Measurements from ENCODE around the gene TMEM163.

Gene TMEM163

DNA sequence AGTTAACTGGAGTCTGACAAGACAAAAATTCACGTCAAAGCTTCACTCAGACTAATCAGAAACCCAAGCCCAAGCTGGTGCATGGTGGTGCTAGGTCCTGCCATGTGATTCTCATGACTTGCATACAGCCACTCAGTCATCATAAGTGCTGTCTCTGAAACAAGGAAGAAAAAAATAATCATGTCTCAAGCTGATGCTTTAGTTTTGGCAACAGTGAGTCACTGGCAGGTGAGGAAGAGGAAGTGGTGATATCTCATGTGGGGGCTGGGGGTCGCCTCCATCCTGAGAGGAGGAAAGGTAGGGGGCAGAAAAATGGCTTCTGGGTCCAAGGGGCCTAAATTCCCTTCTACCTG, 136.3 kb downstream of the TMEM163 start:
- no peaks in the 10 kb centered on the region for H3K36me3 ChIP-seq (ENCODE audit: control insufficient read depth in 2 of 2, insufficient read depth in 2 of 2, low read length in 2 of 2)
- H3K9ac ChIP-seq (ENCODE audit: low read length in 2 of 2) = no peak overlapping the region
- no peaks in the 10 kb centered on the region for H3K27me3 ChIP-seq (ENCODE audit: control insufficient read depth in 1 of 2, insufficient read depth in 2 of 2, low read length in 2 of 2)
- H3K27ac ChIP-seq (ENCODE audit: low read length) = no peak overlapping the region
- no peaks in the 10 kb centered on the region for H3K4me1 ChIP-seq (ENCODE audit: control insufficient read depth, insufficient read depth, low read length)
- no peak overlapping the region for H3K4me3 ChIP-seq (ENCODE audit: low read length in 2 of 2)
- no peaks in the 10 kb centered on the region for H3K9me3 ChIP-seq (ENCODE audit: control insufficient read depth in 2 of 2, low read length in 2 of 2)

DNA sequence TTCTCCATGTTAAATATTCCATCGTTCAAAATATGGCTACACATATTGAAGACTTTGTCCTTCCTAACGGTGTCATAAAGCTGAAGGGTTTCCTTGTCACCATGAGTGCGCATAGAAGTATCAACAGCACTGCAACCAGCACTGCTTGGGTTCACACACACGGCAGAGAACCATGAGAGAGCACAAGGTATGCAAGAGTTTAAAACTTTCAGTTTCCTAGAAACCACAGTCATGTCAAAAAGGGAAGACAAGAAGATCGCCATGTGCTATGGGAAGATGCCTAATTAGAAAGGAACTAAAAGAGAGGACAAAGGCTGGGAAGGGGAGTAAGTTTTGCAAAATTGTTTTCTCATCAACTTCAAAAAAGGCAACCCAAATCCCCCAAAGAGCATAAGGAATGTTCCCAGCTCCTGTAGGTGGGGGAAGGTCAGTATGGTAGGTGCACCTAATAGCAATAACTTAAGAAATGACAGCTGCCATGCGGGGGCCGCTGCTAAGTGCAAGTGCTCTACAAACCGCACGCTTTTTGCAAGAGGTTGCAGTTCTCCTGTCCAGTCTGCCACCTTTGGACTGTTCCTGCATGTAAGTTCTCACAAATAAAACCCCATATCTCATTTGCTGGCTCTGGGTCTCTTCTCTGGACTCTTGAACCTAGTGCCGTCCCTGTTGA, 136.8 kb downstream of the TMEM163 start:
- Histone ChIP-seq H3K9ac (ENCODE audit: low read length in 2 of 2) (no peak overlapping the region), H3K27me3 (ENCODE audit: control insufficient read depth in 1 of 2, insufficient read depth in 2 of 2, low read length in 2 of 2) (no peaks in the 10 kb centered on the region), H3K4me1 (ENCODE audit: control insufficient read depth, insufficient read depth, low read length) (no peaks in the 10 kb centered on the region), H3K4me3 (ENCODE audit: low read length in 2 of 2) (no peak overlapping the region), H3K36me3 (ENCODE audit: control insufficient read depth in 2 of 2, insufficient read depth in 2 of 2, low read length in 2 of 2) (no peaks in the 10 kb centered on the region), H3K9me3 (ENCODE audit: control insufficient read depth in 2 of 2, low read length in 2 of 2) (no peaks in the 10 kb centered on the region), H3K27ac (ENCODE audit: low read length) (no peak overlapping the region)

DNA sequence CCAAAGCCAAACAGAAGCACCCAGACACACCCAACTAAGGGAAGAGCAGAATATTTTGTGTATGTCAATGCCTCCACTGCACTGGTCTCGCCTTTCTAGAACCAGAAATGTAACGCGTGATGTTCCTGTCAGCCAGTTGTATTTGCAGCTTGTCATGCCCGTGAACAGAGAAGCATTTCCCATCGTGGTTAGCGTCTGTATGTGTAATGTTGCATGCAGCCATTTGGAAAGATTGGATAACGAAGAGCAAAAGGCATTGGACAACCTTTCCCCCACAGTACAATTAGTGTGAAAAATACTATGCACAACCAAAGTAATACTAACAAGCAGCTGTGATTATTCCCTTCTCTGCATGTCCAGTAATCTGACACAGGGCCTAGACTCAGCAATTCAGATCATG, 140.5 kb downstream of the TMEM163 start:
- H3K27me3 ChIP-seq (ENCODE audit: control insufficient read depth in 1 of 2, insufficient read depth in 2 of 2, low read length in 2 of 2) = no peaks in the 10 kb centered on the region
- no peak overlapping the region for H3K27ac ChIP-seq (ENCODE audit: low read length)
- H3K4me3 ChIP-seq (ENCODE audit: low read length in 2 of 2) = no peak overlapping the region
- H3K9me3 ChIP-seq (ENCODE audit: control insufficient read depth in 2 of 2, low read length in 2 of 2) = no peaks in the 10 kb centered on the region
- no peaks in the 10 kb centered on the region for H3K4me1 ChIP-seq (ENCODE audit: control insufficient read depth, insufficient read depth, low read length)
- no peak overlapping the region for H3K9ac ChIP-seq (ENCODE audit: low read length in 2 of 2)
- H3K36me3 ChIP-seq (ENCODE audit: control insufficient read depth in 2 of 2, insufficient read depth in 2 of 2, low read length in 2 of 2) = no peaks in the 10 kb centered on the region

DNA sequence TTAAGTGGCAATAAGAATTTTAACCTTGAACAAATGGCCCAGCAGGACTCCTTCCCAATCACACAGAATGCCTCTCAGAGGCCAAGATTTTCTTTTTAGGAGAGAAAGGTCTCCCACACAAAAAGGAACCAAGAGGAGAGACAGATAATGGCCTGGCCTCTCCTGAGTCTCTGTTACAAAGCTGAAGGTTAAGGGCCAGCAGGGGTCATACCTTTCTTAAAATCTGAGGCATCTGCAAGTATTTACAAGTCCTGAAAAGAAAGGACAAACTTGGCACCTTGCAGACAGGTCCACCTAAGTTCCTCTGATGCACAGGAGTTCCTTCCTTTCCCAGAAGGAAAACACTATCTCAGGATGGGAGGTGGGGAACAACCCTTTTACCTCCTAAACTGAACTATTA, 142.3 kb downstream of the TMEM163 start:
- Histone ChIP-seq H3K36me3 (ENCODE audit: control insufficient read depth in 2 of 2, insufficient read depth in 2 of 2, low read length in 2 of 2) (no peaks in the 10 kb centered on the region), H3K27me3 (ENCODE audit: control insufficient read depth in 1 of 2, insufficient read depth in 2 of 2, low read length in 2 of 2) (no peaks in the 10 kb centered on the region), H3K9ac (ENCODE audit: low read length in 2 of 2) (no peak overlapping the region), H3K4me1 (ENCODE audit: control insufficient read depth, insufficient read depth, low read length) (no peaks in the 10 kb centered on the region), H3K9me3 (ENCODE audit: control insufficient read depth in 2 of 2, low read length in 2 of 2) (no peaks in the 10 kb centered on the region), H3K27ac (ENCODE audit: low read length) (no peak overlapping the region), H3K4me3 (ENCODE audit: low read length in 2 of 2) (no peak overlapping the region)

DNA sequence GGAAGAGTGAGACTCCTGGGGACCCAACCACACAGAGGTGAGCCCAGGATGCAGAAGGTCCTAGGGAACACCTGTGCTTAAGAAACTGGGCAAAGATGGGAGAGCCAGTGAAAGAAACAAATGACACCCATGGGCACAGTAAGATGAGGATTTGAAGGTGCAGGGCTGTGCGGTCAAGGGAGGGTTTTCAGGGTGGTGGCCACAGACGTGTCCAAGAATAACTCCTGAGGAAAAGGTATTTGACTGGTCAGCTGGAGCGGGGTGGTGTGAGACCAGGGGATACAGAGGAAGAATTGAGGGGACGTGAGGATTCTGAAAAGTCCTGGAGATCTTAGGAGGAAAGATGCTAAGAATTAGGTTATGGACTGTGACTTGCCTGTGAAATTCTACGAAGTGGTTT, 142.9 kb downstream of the TMEM163 start:
- H3K36me3 ChIP-seq (ENCODE audit: control insufficient read depth in 2 of 2, insufficient read depth in 2 of 2, low read length in 2 of 2) = no peaks in the 10 kb centered on the region

DNA sequence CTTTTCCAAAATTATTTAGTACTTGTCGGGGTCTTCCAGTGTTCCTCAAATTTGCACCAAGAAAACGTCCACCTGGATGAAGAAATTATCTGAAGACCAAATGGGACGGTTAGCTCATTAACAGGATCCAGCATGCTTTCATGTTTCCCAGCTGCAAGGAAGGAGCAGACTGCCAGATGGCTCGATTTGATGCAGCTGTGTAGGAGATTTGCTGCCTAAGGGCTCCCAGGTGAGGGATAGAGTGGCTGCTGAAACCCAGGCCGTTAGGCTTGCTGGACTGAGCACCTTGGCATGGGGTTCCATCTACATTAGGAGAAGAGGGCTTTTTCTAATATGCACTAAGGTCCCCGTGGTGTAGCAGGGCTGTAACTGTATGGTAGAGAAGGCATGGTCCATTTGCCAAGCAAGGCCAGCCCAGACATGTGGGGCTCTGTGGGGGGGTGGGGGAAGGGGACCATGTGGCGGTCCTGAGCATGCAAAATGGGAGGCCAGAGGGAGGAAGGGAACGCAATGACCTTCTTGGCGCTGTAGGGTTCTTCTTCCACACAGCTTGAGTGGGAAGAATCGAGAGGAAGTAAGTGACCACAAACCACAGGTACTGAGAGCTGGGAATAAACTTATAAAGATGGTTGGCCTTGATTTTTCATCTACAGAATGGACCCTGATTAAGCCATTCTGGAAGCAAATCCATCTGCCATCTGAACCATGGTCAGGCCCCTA, 144.0 kb downstream of the TMEM163 start:
- Histone ChIP-seq H3K4me3 (ENCODE audit: low read length in 2 of 2) (no peak overlapping the region), H3K36me3 (ENCODE audit: control insufficient read depth in 2 of 2, insufficient read depth in 2 of 2, low read length in 2 of 2) (no peaks in the 10 kb centered on the region), H3K9me3 (ENCODE audit: control insufficient read depth in 2 of 2, low read length in 2 of 2) (no peaks in the 10 kb centered on the region), H3K27ac (ENCODE audit: low read length) (no peak overlapping the region), H3K4me1 (ENCODE audit: control insufficient read depth, insufficient read depth, low read length) (no peaks in the 10 kb centered on the region), H3K9ac (ENCODE audit: low read length in 2 of 2) (no peak overlapping the region), H3K27me3 (ENCODE audit: control insufficient read depth in 1 of 2, insufficient read depth in 2 of 2, low read length in 2 of 2) (no peaks in the 10 kb centered on the region)

More for the DNA sequence above, 142.9 kb downstream of the TMEM163 start:
- no peaks in the 10 kb centered on the region for H3K4me1 ChIP-seq (ENCODE audit: control insufficient read depth, insufficient read depth, low read length)
- no peak overlapping the region for H3K27ac ChIP-seq (ENCODE audit: low read length)
- H3K9me3 ChIP-seq (ENCODE audit: control insufficient read depth in 2 of 2, low read length in 2 of 2) = no peaks in the 10 kb centered on the region
- no peak overlapping the region for H3K4me3 ChIP-seq (ENCODE audit: low read length in 2 of 2)
- H3K27me3 ChIP-seq (ENCODE audit: control insufficient read depth in 1 of 2, insufficient read depth in 2 of 2, low read length in 2 of 2) = no peaks in the 10 kb centered on the region
- no peak overlapping the region for H3K9ac ChIP-seq (ENCODE audit: low read length in 2 of 2)

DNA sequence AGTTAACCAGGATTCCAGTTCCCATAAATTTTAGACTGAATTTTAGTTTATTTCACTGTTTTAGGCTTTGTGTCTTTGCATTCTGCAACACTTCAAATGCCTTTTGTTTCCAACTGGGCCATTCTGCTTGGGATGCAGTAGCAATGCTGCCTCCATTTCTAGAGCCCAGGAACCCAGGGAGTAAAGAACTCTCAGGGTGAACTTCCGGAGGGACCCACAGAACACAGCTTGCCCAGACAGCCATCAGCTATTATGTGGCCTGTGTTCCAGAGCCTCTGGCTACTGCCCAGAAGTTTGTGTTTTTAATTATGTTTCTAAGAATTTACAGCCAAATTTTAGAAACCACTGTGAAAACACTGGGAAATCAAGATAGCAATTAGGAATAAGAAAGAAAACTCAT, 145.1 kb downstream of the TMEM163 start:
- no peak overlapping the region for H3K4me3 ChIP-seq (ENCODE audit: low read length in 2 of 2)
- no peak overlapping the region for H3K27ac ChIP-seq (ENCODE audit: low read length)
- H3K36me3 ChIP-seq (ENCODE audit: control insufficient read depth in 2 of 2, insufficient read depth in 2 of 2, low read length in 2 of 2) = no peaks in the 10 kb centered on the region
- H3K4me1 ChIP-seq (ENCODE audit: control insufficient read depth, insufficient read depth, low read length) = no peaks in the 10 kb centered on the region
- no peaks in the 10 kb centered on the region for H3K27me3 ChIP-seq (ENCODE audit: control insufficient read depth in 1 of 2, insufficient read depth in 2 of 2, low read length in 2 of 2)
- H3K9me3 ChIP-seq (ENCODE audit: control insufficient read depth in 2 of 2, low read length in 2 of 2) = no peaks in the 10 kb centered on the region
- H3K9ac ChIP-seq (ENCODE audit: low read length in 2 of 2) = no peak overlapping the region

DNA sequence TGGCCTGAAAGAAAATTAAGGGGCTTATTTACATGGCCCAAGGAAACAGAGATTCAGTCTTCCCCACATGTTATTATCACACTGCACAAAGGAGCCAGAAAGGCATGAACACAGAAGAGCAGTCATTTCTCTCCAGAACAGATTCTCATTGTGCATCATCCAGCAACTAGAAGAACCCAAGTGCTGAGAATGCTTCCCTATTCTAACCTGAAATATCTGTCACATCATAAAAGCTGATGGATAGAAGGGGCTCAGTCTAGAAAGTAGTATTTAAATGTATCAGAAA, 145.8 kb downstream of the TMEM163 start:
- H3K4me3 ChIP-seq (ENCODE audit: low read length in 2 of 2) = no peak overlapping the region
- H3K36me3 ChIP-seq (ENCODE audit: control insufficient read depth in 2 of 2, insufficient read depth in 2 of 2, low read length in 2 of 2) = no peaks in the 10 kb centered on the region
- no peaks in the 10 kb centered on the region for H3K4me1 ChIP-seq (ENCODE audit: control insufficient read depth, insufficient read depth, low read length)
- no peak overlapping the region for H3K9ac ChIP-seq (ENCODE audit: low read length in 2 of 2)
- no peaks in the 10 kb centered on the region for H3K27me3 ChIP-seq (ENCODE audit: control insufficient read depth in 1 of 2, insufficient read depth in 2 of 2, low read length in 2 of 2)
- H3K9me3 ChIP-seq (ENCODE audit: control insufficient read depth in 2 of 2, low read length in 2 of 2) = no peaks in the 10 kb centered on the region
- no peak overlapping the region for H3K27ac ChIP-seq (ENCODE audit: low read length)

DNA sequence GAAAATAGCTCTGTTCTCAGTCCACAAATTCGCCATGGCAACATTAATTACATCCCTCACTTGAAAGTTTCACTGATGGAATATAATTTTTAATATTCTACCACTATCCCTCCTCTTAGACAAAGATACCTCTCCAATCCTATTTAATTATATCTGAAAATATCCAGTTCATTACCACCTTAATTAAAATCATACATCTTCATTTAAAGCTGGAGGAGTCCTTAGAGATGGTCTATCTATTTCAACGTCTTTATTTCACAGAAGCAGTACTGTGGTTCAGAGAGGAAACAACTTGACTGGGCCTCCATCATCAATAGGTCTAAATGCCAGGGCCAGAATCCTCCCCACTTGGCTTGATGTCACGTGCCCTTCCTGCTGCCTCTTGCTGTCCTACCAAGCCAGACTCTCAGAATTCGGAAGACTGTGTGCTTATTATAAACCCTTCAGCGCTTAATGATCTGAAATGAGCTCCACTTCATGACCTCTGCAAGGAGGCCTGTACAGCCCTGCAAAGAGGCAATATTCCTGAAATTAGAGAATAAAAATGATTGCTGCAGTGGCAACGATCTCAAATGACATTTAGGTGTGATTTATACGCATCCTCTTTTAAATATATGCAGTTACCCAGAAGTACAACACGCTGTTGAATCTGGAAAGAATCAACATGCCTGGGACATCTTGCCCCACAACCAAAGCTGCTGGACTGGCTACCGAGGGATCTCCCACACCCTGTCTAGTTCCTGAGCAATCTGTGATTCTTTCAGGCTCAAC, 146.3 kb downstream of the TMEM163 start:
- Histone ChIP-seq H3K9me3 (ENCODE audit: control insufficient read depth in 2 of 2, low read length in 2 of 2) (no peaks in the 10 kb centered on the region), H3K27me3 (ENCODE audit: control insufficient read depth in 1 of 2, insufficient read depth in 2 of 2, low read length in 2 of 2) (no peaks in the 10 kb centered on the region), H3K36me3 (ENCODE audit: control insufficient read depth in 2 of 2, insufficient read depth in 2 of 2, low read length in 2 of 2) (no peaks in the 10 kb centered on the region), H3K4me3 (ENCODE audit: low read length in 2 of 2) (no peak overlapping the region), H3K9ac (ENCODE audit: low read length in 2 of 2) (no peak overlapping the region), H3K27ac (ENCODE audit: low read length) (no peak overlapping the region), H3K4me1 (ENCODE audit: control insufficient read depth, insufficient read depth, low read length) (no peaks in the 10 kb centered on the region)

DNA sequence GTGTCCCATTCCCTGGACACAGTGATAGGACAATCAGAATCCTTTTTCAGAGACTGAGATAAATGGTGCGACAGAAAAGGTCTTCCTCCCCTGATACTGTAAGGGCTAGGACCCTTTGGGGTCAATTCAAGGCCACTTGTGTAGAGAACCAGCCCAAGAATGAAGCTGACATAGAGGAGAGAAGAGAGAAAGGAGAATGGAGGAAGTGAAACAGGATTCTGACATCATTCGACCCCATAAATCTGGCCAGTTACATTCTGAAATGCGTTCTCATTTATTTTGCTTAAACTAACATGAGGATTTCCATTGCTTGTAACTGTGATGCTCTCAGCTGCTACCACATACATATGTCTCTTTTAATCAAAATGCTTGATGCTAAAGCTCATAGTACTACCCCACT, 148.1 kb downstream of the TMEM163 start:
- Histone ChIP-seq H3K4me1 (ENCODE audit: control insufficient read depth, insufficient read depth, low read length) (no peaks in the 10 kb centered on the region), H3K9ac (ENCODE audit: low read length in 2 of 2) (no peak overlapping the region), H3K9me3 (ENCODE audit: control insufficient read depth in 2 of 2, low read length in 2 of 2) (no peaks in the 10 kb centered on the region), H3K27me3 (ENCODE audit: control insufficient read depth in 1 of 2, insufficient read depth in 2 of 2, low read length in 2 of 2) (no peaks in the 10 kb centered on the region), H3K36me3 (ENCODE audit: control insufficient read depth in 2 of 2, insufficient read depth in 2 of 2, low read length in 2 of 2) (no peaks in the 10 kb centered on the region), H3K27ac (ENCODE audit: low read length) (no peak overlapping the region), H3K4me3 (ENCODE audit: low read length in 2 of 2) (no peak overlapping the region)

DNA sequence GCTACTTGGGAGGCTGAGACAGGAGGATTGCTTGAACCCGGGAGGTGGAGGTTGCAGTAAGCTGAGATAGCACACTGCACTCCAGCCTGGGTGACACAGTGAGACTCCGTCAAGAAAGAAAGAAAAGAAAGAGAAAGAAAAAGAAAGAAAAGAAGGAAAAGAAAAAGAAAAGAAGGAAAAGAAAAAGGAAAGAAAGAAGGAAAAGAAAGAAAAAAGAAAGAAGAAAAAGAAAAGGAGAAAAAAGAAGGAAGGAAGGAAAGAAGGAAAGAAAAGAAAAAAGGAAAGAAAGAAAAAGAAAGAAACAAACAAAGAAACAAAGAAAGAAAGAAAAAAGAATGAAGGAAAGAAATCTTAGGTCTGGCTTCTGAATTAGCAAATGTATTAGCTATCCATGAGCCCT, 150.4 kb downstream of the TMEM163 start:
- Histone ChIP-seq H3K4me1 (ENCODE audit: control insufficient read depth, insufficient read depth, low read length) (no peaks in the 10 kb centered on the region), H3K4me3 (ENCODE audit: low read length in 2 of 2) (no peak overlapping the region), H3K27me3 (ENCODE audit: control insufficient read depth in 1 of 2, insufficient read depth in 2 of 2, low read length in 2 of 2) (no peaks in the 10 kb centered on the region), H3K9me3 (ENCODE audit: control insufficient read depth in 2 of 2, low read length in 2 of 2) (no peaks in the 10 kb centered on the region), H3K36me3 (ENCODE audit: control insufficient read depth in 2 of 2, insufficient read depth in 2 of 2, low read length in 2 of 2) (no peaks in the 10 kb centered on the region), H3K9ac (ENCODE audit: low read length in 2 of 2) (no peak overlapping the region), H3K27ac (ENCODE audit: low read length) (no peak overlapping the region)
